Measurements from ENCODE around the gene ADAMTSL3.
A peak's percentile ranks its signal among the peaks of the same experiment; 100 is the strongest.

DNA sequence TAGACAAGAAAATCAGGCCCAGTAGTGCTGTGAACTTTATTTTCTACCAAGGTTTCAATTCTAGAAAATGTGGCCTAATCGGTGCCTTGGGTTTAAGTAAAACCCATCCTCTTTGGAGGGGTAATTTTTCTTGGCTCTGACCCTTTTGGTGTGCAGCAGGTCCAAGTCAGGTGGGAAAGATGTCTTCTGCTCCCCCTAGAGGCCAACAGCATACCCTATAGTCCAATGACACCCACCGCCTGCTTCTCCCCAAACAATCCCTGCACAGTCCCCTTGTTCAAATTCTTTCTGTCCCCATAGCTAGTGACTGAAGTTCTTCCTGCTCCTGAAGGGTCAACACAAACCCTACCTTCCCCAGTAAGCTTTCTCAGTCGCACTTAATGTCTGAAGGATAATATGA lies 319.9 kb downstream of the ADAMTSL3 start:
- TF ChIP-seq, protein P1, sequence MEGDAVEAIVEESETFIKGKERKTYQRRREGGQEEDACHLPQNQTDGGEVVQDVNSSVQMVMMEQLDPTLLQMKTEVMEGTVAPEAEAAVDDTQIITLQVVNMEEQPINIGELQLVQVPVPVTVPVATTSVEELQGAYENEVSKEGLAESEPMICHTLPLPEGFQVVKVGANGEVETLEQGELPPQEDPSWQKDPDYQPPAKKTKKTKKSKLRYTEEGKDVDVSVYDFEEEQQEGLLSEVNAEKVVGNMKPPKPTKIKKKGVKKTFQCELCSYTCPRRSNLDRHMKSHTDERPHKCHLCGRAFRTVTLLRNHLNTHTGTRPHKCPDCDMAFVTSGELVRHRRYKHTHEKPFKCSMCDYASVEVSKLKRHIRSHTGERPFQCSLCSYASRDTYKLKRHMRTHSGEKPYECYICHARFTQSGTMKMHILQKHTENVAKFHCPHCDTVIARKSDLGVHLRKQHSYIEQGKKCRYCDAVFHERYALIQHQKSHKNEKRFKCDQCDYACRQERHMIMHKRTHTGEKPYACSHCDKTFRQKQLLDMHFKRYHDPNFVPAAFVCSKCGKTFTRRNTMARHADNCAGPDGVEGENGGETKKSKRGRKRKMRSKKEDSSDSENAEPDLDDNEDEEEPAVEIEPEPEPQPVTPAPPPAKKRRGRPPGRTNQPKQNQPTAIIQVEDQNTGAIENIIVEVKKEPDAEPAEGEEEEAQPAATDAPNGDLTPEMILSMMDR (IDR thresholded peaks at IDR 0.05): peak in 2 of 3 experiments; percentile 9 to 13
- no peak for TF ChIP-seq POLR2A (IDR thresholded peaks at IDR 0.05; ENCODE audit: low read depth)

All from esophagus muscularis mucosa (tissue), 3 donors.